ENCODE results near the gene PPM1D.

Gene PPM1D

DNA sequence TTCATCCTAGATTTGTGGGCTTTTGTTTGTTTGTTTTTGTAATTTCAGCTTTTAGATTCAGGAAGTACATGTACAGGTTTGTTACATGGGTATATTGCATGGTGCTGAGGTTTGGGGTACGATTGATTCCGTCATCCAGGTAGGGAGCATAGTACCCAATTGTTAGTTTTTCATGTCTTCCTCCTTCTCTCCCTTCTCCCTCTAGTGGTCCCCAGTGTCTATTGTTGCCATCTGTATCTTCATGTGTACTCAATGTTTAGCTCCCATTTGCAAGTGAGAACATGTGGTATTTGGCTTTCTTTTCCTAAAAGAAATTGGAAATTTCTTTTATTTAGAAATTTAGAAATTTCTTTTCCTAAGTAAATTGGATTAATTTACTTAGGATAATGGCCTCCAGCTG, 40.5 kb downstream of the PPM1D start:
- Histone ChIP-seq H3K4me2 (no peak overlapping the region), H3K27ac (no peak overlapping the region), H3K9me3 (replicated peaks in 1 of 11) (no peaks in the 10 kb centered on the region), H3K36me3 (peaks cover 53 to 94% (median 78%) of the 10 kb centered on the region in 11 experiments), H3K9ac (no peak overlapping the region), H3K4me3 (no peak overlapping the region), H3K27me3 (no peaks in the 10 kb centered on the region), H4K20me1 (peaks cover 57 to 92% (median 85%) of the 10 kb centered on the region in 11 experiments; a peak in 21 of 22 replicates), H3K4me1 (no peaks in the 10 kb centered on the region)
- no peak for TF ChIP-seq Cebpa-rat (IDR thresholded peaks at IDR 0.05)

DNA sequence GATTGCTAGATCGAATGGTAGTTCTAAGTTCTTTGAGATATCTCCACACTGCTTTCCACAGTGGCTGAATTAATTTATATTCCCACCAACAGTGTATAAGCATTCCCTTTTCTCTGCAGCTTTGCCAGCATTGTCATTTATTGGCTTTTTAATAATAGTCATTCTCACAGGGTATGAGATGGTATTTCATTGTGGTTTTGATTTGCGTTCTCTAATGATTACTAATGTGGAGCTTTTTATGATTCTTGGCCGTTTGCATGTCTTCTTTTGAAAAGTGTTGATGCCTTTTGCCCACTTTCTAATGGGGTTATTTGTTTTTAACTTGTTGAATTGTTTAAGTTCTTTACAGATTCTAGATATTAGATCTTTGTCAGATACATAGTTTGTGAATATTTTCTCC, 41.1 kb downstream of the PPM1D start:
- TF ChIP-seq Cebpa-rat (IDR thresholded peaks at IDR 0.05): no peak
- Histone ChIP-seq H4K20me1 (peaks cover 58 to 91% (median 85%) of the 10 kb centered on the region in 11 experiments; a peak in 21 of 22 replicates), H3K4me1 (peaks cover 0 to 4% (median 0%) of the 10 kb centered on the region in 10 experiments; a peak in 2 of 20 replicates), H3K4me2 (no peak overlapping the region), H3K4me3 (no peak overlapping the region), H3K36me3 (peaks cover 50 to 94% (median 75%) of the 10 kb centered on the region in 11 experiments), H3K9ac (0 out of 22 replicates have a peak overlapping the region, but pooled peaks of 1 of the 11 experiments have one; percentile 22), H3K9me3 (replicated peaks in 1 of 11) (no peaks in the 10 kb centered on the region), H3K27me3 (no peaks in the 10 kb centered on the region), H3K27ac (no peak overlapping the region)

DNA sequence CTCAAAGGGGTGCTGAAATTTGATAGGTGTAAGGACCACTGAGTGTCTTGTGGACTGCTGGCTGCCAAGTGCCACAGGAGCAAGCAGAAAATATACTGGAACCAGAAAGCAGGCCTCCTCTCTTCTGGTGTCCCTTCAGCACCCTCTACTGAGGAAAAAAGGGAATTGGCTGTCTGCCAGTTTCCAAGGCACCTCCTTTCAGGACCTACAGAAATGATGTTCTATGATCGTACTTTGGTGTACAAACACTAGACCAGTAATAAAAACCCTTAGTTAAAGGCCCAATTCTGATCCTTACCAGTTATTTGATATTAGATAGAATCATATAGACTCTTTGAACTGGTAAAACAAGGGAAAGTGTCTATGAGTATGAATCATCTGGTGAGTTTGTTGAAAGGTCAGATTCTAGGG, 41.8 kb downstream of the PPM1D start:
- TF ChIP-seq Cebpa-rat (IDR thresholded peaks at IDR 0.05): no peak
- Histone ChIP-seq H3K27ac (no peak overlapping the region), H3K4me1 (peaks cover 0 to 7% (median 0%) of the 10 kb centered on the region in 10 experiments; a peak in 2 of 20 replicates), H3K36me3 (peaks cover 43 to 94% (median 70%) of the 10 kb centered on the region in 11 experiments), H3K9ac (0 out of 22 replicates have a peak overlapping the region, but pooled peaks of 1 of the 11 experiments have one; percentile 22), H3K27me3 (no peaks in the 10 kb centered on the region), H3K4me3 (no peak overlapping the region), H4K20me1 (peaks cover 62 to 91% (median 79%) of the 10 kb centered on the region in 11 experiments; a peak in 21 of 22 replicates), H3K9me3 (replicated peaks in 1 of 11) (no peaks in the 10 kb centered on the region), H3K4me2 (no peak overlapping the region)

DNA sequence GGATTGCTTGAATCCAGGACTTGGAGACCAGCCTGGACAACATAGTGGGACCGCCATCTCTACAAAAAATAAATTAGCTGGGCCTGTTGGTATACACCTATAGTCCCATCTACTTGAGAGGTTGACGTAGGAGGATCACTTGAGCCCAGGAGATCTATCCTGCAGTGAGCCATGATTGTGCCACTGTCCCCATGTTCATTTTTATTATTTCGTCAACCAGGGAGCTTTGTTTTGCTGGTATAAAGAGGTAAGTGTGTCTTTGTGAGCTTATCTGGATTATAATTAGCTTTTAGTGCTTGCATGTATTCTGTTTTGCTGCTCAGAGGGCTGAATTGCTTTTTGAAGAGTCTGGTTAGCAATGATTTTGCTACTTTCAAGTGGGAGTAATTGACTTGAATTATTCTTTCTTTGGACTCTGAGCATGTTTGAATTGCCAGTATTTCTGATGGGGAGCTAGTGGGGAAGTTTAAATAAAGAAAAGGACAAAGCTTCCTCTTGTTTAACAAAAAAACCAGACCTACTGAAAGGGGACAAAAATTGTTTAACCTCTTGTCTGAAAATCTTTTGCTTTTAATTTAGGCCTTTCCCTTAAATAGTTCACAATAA, 46.0 kb downstream of the PPM1D start:
- Histone ChIP-seq H3K4me2 (no peak overlapping the region), H3K9ac (peak overlapping the region in 1 of 11 experiments; percentile 1; a peak in 1 of 22 replicates), H3K36me3 (peaks cover 55 to 94% (median 72%) of the 10 kb centered on the region in 11 experiments), H3K27ac (0 out of 22 replicates have a peak overlapping the region, but pooled peaks of 1 of the 11 experiments have one; percentile 31), H3K9me3 (replicated peaks in 1 of 11) (no peaks in the 10 kb centered on the region), H4K20me1 (peaks cover 38 to 90% (median 59%) of the 10 kb centered on the region in 11 experiments; a peak in 21 of 22 replicates), H3K4me3 (no peak overlapping the region), H3K27me3 (no peaks in the 10 kb centered on the region), H3K4me1 (peaks cover 0 to 7% (median 0%) of the 10 kb centered on the region in 10 experiments; a peak in 2 of 20 replicates)
- no peak for TF ChIP-seq Cebpa-rat (IDR thresholded peaks at IDR 0.05)

DNA sequence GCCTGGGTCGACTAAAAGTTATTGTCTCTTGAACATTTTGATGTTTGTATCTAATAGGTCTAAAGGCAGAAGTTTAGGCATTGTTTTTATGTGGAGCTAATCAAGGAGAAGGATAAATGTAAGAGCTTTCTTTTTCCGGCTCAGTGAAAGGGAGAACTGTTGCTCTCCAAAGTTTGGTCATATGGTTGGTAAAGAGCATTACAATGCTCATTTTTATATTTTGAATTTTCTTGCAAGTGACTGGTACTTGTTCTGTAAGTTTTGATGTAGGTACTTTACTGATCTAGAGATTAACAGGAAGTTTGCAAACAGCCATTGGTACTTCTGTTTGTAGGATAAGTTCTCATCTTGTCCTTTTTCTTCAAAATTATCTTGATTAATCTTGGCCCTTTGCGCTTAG, 46.7 kb downstream of the PPM1D start:
- Histone ChIP-seq H3K4me3 (no peak overlapping the region), H3K4me2 (no peak overlapping the region), H4K20me1 (peaks cover 34 to 90% (median 54%) of the 10 kb centered on the region in 11 experiments; a peak in 20 of 22 replicates), H3K9me3 (replicated peaks in 1 of 11) (no peaks in the 10 kb centered on the region), H3K4me1 (peaks cover 0 to 7% (median under 1%) of the 10 kb centered on the region in 10 experiments; a peak in 4 of 20 replicates), H3K27ac (no peak overlapping the region), H3K9ac (no peak overlapping the region), H3K36me3 (peaks cover 62 to 94% (median 77%) of the 10 kb centered on the region in 11 experiments), H3K27me3 (no peaks in the 10 kb centered on the region)
- TF ChIP-seq Cebpa-rat (IDR thresholded peaks at IDR 0.05): no peak

DNA sequence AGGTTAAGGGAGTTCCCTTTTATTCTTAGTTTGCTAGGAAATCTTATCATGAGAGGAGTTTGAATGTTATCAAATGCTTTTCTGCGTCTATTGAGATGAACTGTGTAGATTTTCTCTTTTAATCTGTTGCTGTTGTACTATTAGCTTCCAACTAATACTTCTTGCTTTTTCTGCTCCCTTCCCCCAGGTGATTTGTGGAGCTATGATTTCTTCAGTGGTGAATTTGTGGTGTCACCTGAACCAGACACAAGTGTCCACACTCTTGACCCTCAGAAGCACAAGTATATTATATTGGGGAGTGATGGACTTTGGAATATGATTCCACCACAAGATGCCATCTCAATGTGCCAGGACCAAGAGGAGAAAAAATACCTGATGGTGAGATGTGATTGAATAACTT, 47.7 kb downstream of the PPM1D start:
- H3K27ac ChIP-seq: no peak overlapping the region
- H3K4me3 ChIP-seq: no peak overlapping the region
- no peaks in the 10 kb centered on the region for H3K9me3 ChIP-seq (replicated peaks in 1 of 11)
- peaks cover 61 to 89% (median 74%) of the 10 kb centered on the region in 11 experiments for H3K36me3 ChIP-seq
- peaks cover 0 to 16% (median 9%) of the 10 kb centered on the region in 10 experiments; a peak in 17 of 20 replicates for H3K4me1 ChIP-seq
- peaks cover 35 to 90% (median 54%) of the 10 kb centered on the region in 11 experiments; a peak in 20 of 22 replicates for H4K20me1 ChIP-seq
- no peak overlapping the region for H3K4me2 ChIP-seq
- H3K27me3 ChIP-seq: no peaks in the 10 kb centered on the region
- TF ChIP-seq Cebpa-rat (IDR thresholded peaks at IDR 0.05): no peak
- H3K9ac ChIP-seq: no peak overlapping the region

DNA sequence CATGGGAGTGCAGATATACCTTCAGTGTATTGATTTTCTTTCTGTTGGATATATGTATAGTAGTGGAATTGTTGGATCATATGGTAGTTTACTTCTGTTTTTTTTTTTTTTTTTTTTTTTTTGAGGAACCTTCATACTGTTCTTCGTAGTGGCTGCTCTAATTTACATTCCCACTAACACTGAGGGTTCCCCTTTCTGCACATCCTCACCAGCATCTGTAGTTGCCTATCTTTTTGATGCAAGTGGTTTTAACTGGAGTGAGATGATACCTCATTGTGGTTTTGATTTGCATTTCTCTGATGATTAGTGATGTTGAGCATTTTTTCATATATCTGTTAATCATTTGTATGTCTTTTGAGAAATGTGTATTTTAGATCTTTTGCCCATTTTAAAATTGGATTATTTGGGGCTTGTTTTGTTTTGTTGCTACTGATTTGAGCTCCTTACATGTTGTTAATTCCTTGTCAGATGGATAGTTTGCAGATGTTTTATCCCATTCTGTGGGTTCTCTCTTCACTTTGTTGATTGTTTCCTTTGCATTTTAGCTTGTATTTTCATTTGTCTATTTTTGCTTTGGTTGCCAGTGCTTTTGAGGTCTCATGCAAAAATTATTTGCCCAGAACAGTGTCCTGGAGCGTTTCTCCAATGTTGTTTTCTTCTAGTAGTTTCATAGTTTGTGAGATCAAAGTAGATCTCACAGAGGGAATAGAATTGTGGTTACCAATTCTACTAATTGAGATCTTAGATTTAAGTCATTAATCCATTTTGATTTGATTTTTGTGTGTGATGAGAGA, 52.7 kb downstream of the PPM1D start:
- H3K36me3 ChIP-seq: peaks cover 74 to 95% (median 84%) of the 10 kb centered on the region in 11 experiments
- H4K20me1 ChIP-seq: peaks cover 39 to 92% (median 58%) of the 10 kb centered on the region in 11 experiments; a peak in 20 of 22 replicates
- H3K27me3 ChIP-seq: no peaks in the 10 kb centered on the region
- H3K4me2 ChIP-seq: peak overlapping the region in 3 of 11 experiments; percentile 6 to 29 (median 19); a peak in 5 of 22 replicates
- no peak overlapping the region for H3K4me3 ChIP-seq
- no peak for TF ChIP-seq Cebpa-rat (IDR thresholded peaks at IDR 0.05)
- H3K9ac ChIP-seq: no peak overlapping the region
- peaks cover 0 to 17% (median 16%) of the 10 kb centered on the region in 10 experiments; a peak in 17 of 20 replicates for H3K4me1 ChIP-seq
- H3K27ac ChIP-seq: no peak overlapping the region
- H3K9me3 ChIP-seq (replicated peaks in 1 of 11): no peaks in the 10 kb centered on the region

DNA sequence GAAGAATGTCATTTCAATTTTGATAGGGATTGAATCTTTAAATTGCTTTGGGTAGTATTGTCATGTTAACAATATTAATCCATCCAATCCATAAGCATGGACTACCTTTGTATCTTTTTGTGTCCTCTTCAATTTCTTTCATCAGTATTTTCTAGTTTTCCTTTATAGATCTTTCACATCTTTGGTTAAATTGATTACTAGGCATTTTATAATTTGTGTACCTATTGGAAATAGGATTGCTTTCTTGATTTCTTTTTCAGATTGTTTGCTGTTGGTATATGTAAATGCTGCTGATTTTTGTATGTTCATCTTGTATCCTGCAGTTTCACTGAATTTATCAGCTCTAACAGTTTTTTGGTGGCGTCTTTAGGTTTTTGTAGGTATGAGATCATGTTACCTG, 53.6 kb downstream of the PPM1D start:
- H3K36me3 ChIP-seq: peaks cover 74 to 95% (median 84%) of the 10 kb centered on the region in 11 experiments

DNA sequence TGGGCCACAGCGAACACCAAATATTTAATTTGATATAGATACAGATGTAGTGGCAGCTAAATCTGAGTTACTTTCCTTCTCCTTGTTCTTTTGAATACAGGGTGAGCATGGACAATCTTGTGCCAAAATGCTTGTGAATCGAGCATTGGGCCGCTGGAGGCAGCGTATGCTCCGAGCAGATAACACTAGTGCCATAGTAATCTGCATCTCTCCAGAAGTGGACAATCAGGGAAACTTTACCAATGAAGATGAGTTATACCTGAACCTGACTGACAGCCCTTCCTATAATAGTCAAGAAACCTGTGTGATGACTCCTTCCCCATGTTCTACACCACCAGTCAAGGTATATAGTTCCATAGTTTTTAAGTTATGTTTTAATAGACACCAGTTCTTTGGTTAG, 56.5 kb downstream of the PPM1D start:
- Histone ChIP-seq H3K9ac (no peak overlapping the region), H3K27ac (no peak overlapping the region), H3K4me3 (no peak overlapping the region), H4K20me1 (peaks cover 33 to 83% (median 56%) of the 10 kb centered on the region in 11 experiments; a peak in 20 of 22 replicates), H3K27me3 (no peaks in the 10 kb centered on the region), H3K4me1 (peaks cover 0 to 21% (median 16%) of the 10 kb centered on the region in 10 experiments; a peak in 17 of 20 replicates), H3K36me3 (peaks cover 49 to 91% (median 81%) of the 10 kb centered on the region in 11 experiments), H3K4me2 (no peak overlapping the region), H3K9me3 (replicated peaks in 1 of 11) (no peaks in the 10 kb centered on the region)
- TF ChIP-seq Cebpa-rat (IDR thresholded peaks at IDR 0.05): no peak

More for the DNA sequence above, 53.6 kb downstream of the PPM1D start:
- Histone ChIP-seq H3K4me3 (no peak overlapping the region), H3K9ac (no peak overlapping the region), H4K20me1 (peaks cover 36 to 92% (median 57%) of the 10 kb centered on the region in 11 experiments; a peak in 20 of 22 replicates), H3K27ac (no peak overlapping the region), H3K4me2 (no peak overlapping the region), H3K4me1 (peaks cover 0 to 17% (median 16%) of the 10 kb centered on the region in 10 experiments; a peak in 17 of 20 replicates), H3K27me3 (no peaks in the 10 kb centered on the region), H3K9me3 (replicated peaks in 1 of 11) (no peaks in the 10 kb centered on the region)
- TF ChIP-seq Cebpa-rat (IDR thresholded peaks at IDR 0.05): no peak

Data from BLaER1 treated with 17β-estradiol and CSF1 and Interleukin-3, amounts not matched to agents 10 nM and 100 nM (cell line).